BE2C (cell line): ENCODE data around the gene THEM5.

Source experiments
- DNase-seq: peaks from one replicate; pipeline ENCODE4 v3.0.0-alpha.2; 2020
- H3K27me3 ChIP-seq: fragments of 250-450 bp; sonication (Bioruptor Pico); 2 replicates; pipeline ENCODE4 v1.5.1; 2020; ENCODE audit warnings: mild to moderate bottlenecking
- H3K36me3 ChIP-seq: fragments of 250-450 bp; sonication (Bioruptor Pico); 2 replicates; pipeline ENCODE4 v1.5.1; 2020; ENCODE audit warnings: mild to moderate bottlenecking
- H3K4me1 ChIP-seq: fragments of 250-450 bp; sonication (Bioruptor Pico); 2 replicates; pipeline ENCODE4 v1.5.1; 2020
- H3K4me3 ChIP-seq: 2 replicates; pipeline ENCODE4 v1.5.1; 2011; ENCODE audit warnings: low read depth, low read length
- H3K9me3 ChIP-seq: fragments of 250-450 bp; sonication (Bioruptor Pico); 2 replicates; pipeline ENCODE4 v1.5.1; 2020
- TF ChIP-seq, protein P1 (sequence below): IDR thresholded peaks from 2 replicates; pipeline ENCODE4 v1.5.1; 2012; ENCODE audit warnings: mild to moderate bottlenecking, low read depth, low read length

The THEM5 gene

DNA sequence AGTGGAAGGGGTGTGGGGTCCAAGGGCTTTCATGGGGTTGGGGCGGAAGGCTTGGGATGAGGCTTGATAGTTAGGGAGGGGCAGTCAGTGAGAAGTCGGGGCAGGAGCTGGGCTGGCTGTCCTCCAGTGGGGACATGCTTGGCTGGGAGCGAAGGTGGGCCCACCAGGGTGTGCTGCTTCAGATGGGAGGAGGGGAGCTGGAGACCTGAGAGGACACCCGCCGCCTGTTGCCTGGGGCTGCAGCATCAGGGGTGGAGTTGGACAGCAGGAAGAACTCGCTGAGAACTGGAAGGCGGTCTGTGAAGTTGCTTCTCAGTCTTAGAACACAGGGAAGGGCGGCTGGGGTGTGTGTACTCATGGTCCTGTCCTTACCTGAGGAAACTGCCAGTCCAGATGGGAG is 1.6 kb downstream of the THEM5 start:
- no peaks in the 10 kb centered on the region for H3K27me3 ChIP-seq
- DNase-seq = no peak
- peaks cover 7% of the 10 kb centered on the region for H3K4me1 ChIP-seq
- H3K4me3 ChIP-seq = no peak overlapping the region
- TF ChIP-seq, protein P1, sequence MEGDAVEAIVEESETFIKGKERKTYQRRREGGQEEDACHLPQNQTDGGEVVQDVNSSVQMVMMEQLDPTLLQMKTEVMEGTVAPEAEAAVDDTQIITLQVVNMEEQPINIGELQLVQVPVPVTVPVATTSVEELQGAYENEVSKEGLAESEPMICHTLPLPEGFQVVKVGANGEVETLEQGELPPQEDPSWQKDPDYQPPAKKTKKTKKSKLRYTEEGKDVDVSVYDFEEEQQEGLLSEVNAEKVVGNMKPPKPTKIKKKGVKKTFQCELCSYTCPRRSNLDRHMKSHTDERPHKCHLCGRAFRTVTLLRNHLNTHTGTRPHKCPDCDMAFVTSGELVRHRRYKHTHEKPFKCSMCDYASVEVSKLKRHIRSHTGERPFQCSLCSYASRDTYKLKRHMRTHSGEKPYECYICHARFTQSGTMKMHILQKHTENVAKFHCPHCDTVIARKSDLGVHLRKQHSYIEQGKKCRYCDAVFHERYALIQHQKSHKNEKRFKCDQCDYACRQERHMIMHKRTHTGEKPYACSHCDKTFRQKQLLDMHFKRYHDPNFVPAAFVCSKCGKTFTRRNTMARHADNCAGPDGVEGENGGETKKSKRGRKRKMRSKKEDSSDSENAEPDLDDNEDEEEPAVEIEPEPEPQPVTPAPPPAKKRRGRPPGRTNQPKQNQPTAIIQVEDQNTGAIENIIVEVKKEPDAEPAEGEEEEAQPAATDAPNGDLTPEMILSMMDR = no peak
- no peaks in the 10 kb centered on the region for H3K9me3 ChIP-seq
- H3K36me3 ChIP-seq = no peaks in the 10 kb centered on the region

DNA sequence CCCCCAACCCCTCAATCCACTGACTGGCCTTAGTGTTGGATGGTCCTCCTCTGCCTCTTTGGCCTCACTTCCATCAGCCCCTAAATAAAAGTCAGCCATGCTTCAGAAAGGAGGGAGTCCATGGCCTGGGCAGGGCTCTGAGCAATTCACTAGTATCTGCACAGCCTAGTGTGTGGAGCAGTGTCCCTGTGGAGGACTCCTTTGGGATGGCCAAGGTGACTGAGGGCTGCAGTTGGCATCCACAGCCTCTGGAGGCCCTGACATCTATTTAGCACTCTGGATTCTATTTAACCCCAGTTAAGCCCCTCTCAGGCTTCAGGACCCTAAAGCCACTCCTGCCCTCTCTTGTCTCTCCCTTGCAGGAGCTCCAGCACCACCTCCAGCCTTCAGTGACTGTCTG is 3.6 kb downstream of the THEM5 start:
- Histone ChIP-seq H3K27me3 (no peaks in the 10 kb centered on the region), H3K4me3 (no peak overlapping the region), H3K9me3 (no peaks in the 10 kb centered on the region), H3K36me3 (no peaks in the 10 kb centered on the region), H3K4me1 (peaks cover 7% of the 10 kb centered on the region)
- TF ChIP-seq, protein P1 = no peak
- DNase-seq = no peak

DNA sequence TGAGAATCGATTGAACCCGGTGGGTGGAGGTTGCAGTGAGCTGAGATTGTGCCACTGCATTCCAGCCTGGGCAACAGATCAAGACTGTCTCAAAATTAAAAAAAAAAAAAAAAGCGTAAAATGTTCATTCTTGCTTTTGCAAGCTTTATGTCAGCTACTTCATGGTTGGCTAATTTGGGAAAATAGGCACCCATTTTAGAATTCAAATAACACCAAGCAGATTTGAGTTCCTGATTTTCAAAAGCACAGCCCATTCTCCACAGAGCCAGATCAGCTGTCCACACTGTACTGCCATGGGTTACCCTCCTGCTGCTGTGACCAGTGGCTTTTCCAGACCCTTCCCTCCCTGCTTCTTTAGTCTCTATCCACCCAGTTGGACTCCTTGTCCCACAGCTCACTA is 4.4 kb downstream of the THEM5 start:
- H3K4me3 ChIP-seq = no peak overlapping the region

DNA sequence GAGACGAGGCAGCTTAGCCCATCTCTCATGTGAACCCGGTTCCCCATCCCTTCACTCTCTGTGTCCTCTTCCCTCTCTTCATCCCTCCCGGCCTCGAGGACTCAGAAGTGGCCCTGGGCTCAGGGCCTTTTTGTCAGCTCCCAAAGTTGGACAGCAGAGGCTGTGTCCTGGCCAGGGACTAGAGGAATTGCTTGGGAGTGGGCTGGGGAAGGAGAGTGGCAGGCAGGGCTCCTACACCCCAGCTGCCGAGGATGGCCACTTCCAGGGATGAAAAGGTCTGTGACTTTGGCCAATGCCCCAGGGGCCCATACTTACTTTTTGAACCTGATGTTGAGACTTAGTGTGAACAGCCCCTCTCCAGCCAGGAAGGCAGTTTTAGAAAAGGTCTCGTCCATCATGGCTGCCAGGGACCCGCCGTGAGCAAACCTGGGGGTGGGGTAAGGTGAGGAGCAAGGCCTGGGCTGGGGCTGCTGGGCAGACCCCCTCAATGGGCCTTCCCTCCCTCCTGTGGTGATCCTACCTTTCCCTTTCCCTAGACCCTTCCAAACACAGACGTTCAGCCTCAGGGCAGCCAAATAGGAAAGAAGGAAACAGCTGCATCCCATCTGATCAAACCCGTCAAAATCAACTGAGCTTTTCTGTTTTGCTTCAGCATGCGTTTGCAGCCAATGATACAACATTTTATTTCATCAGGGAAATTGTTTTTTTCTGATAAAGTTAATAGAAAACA is 5.5 kb downstream of the THEM5 start:
- Histone ChIP-seq H3K4me1 (peaks cover 7% of the 10 kb centered on the region), H3K36me3 (no peaks in the 10 kb centered on the region), H3K4me3 (no peak overlapping the region; the same call in 1 of the 2 replicates), H3K9me3 (no peaks in the 10 kb centered on the region), H3K27me3 (no peaks in the 10 kb centered on the region)
- TF ChIP-seq, protein P1 = no peak
- peak; percentile 45 for DNase-seq

More for the DNA sequence above, 4.4 kb downstream of the THEM5 start:
- Histone ChIP-seq H3K4me1 (peaks cover 7% of the 10 kb centered on the region), H3K9me3 (no peaks in the 10 kb centered on the region), H3K36me3 (no peaks in the 10 kb centered on the region), H3K27me3 (no peaks in the 10 kb centered on the region)
- TF ChIP-seq, protein P1 = no peak
- no peak for DNase-seq

DNA sequence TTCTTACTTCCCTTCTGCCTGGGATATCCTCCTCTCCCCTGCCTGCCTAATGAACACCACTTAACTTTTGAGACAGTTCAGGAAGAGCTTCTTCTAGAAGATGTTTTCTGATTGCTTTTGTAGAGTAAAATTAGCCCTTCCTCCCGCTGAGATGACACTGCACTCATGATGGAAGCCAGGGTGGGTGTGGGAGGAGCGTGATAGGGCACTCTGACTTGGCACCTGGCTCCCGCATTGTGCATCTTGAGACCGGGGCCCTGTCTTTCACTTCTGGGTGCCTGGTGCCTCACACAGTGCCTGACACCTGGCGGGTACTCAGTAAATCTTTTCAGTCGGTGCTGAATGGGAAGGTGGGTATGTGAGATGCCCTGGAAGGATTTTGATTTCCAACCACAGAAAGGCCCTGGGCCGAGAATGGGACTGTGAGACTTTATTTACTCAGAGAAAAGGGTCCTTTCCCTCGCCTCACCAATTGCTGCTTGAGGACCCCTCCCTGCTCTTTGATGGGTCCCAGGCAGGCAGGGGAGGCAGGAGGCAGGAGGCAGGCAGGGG is 6.8 kb downstream of the THEM5 start:
- no peaks in the 10 kb centered on the region for H3K27me3 ChIP-seq
- H3K4me1 ChIP-seq = peaks cover 7% of the 10 kb centered on the region
- H3K9me3 ChIP-seq = no peaks in the 10 kb centered on the region
- H3K36me3 ChIP-seq = no peaks in the 10 kb centered on the region
- TF ChIP-seq, protein P1 = no peak
- no peak for DNase-seq
- no peak overlapping the region for H3K4me3 ChIP-seq

DNA sequence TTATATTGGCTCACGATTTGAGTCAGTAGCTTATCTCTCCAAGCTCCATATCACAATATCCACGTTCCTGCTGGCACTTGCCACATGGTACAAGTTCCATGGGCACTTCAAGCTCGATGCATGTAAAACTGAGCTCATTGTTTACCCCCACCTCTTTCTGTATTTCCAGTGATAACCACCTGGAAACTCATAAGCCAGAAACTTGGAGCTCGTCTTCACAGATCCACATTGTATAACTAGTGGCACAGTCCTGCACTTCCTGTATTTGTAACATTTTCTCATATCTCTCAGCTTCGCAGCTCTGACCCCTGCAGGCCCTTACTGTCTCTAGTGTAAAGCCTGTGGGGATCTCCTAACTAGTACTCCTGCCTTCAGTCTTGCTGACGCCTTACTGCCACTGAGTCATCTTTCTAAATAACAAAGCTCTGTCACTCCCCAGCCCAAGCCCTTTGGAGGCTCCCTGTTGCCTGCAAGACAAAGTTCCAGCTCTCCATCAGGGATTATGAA is 7.4 kb downstream of the THEM5 start:
- no peak overlapping the region for H3K4me3 ChIP-seq
- H3K9me3 ChIP-seq = no peaks in the 10 kb centered on the region
- DNase-seq = no peak
- TF ChIP-seq, protein P1 = no peak; the same call in 1 of the 2 replicates
- peaks cover 7% of the 10 kb centered on the region for H3K4me1 ChIP-seq
- H3K27me3 ChIP-seq = no peaks in the 10 kb centered on the region
- no peaks in the 10 kb centered on the region for H3K36me3 ChIP-seq
